Activated CD8-positive, alpha-beta memory T cell treated with anti-CD3 and anti-CD28 coated beads, Interleukin-2, amount 10 ng/mL, durations not matched to agents 7 days and 5 days (primary cell): Measurements from ENCODE around the gene AMOTL2. TPM values are rescaled to one million over a fixed set of nuclear protein-coding genes. Genes with fewer than 3 reads are reported as not detected.

Source experiments
- ATAC-seq: fragments of 150-1000 bp; cut with Tn5 transposase; one replicate; pipeline ENCODE4 v1.10.0; 2021; ENCODE audit warnings: moderate library complexity
- CTCF ChIA-PET: fragments of 350-600 bp; sonication (Branson Sonifier 250); formaldehyde crosslinking; loops from one replicate; lab custom pipeline; 2021; ENCODE audit warnings: antibody characterized with exemption; lab: Charles Lee
- DNase-seq: peaks from one replicate; pipeline ENCODE4 v3.0.0-alpha.2; 2020
- H3K27ac Mint-ChIP-seq: one replicate; pipeline ENCODE4 v1.8.0; 2021; ENCODE audit warnings: mild to moderate bottlenecking, mixed read lengths
- H3K27me3 Mint-ChIP-seq: one replicate; pipeline ENCODE4 v1.8.0; 2021; ENCODE audit warnings: mixed read lengths
- H3K36me3 Mint-ChIP-seq: one replicate; pipeline ENCODE4 v1.8.0; 2021; ENCODE audit warnings: mild to moderate bottlenecking, mixed read lengths
- H3K4me1 Mint-ChIP-seq: one replicate; pipeline ENCODE4 v1.8.0; 2021; ENCODE audit warnings: mixed read lengths
- H3K4me3 Mint-ChIP-seq: one replicate; pipeline ENCODE4 v1.8.0; 2021; ENCODE audit warnings: mild to moderate bottlenecking, moderate library complexity, mixed read lengths
- H3K9me3 Mint-ChIP-seq: one replicate; pipeline ENCODE4 v1.8.0; 2022; ENCODE audit warnings: low read depth, mixed read lengths
- total RNA-seq, 2 experiments: library from RNA; stranded (reverse); gene quantifications; one replicate each; pipeline ENCODE4 v1.2.3, GENCODE V29; 2021

The AMOTL2 gene
- total RNA-seq, 2 experiments from 2014 or later = not detected

- no peaks in the 10 kb centered on the region for H3K9me3 Mint-ChIP-seq
- no peaks in the 10 kb centered on the region for H3K36me3 Mint-ChIP-seq
- no peak overlapping the region for H3K4me3 Mint-ChIP-seq
- no peak overlapping the region for H3K27ac Mint-ChIP-seq
- H3K4me1 Mint-ChIP-seq = no peaks in the 10 kb centered on the region
- ATAC-seq (no peak), DNase-seq (no peak)
- peaks cover 50% of the 10 kb centered on the region for H3K27me3 Mint-ChIP-seq
- CTCF ChIA-PET = no interaction called here
These were observed 15.6 kb upstream of the AMOTL2 start for GRCh38 chr3:134389865-134390264.

GRCh38 chr3:134388788-134389485 lies 14.7 kb upstream of the AMOTL2 start:
- Mint-ChIP-seq H3K27me3 (peaks cover 44% of the 10 kb centered on the region), H3K27ac (no peak overlapping the region), H3K36me3 (no peaks in the 10 kb centered on the region), H3K4me3 (no peak overlapping the region), H3K9me3 (no peaks in the 10 kb centered on the region), H3K4me1 (no peaks in the 10 kb centered on the region)
- ATAC-seq = no peak
- no peak for DNase-seq
- CTCF ChIA-PET = no interaction called here

GRCh38 chr3:134388292-134388691 lies 14.0 kb upstream of the AMOTL2 start:
- CTCF ChIA-PET = no interaction called here
- H3K36me3 Mint-ChIP-seq = no peaks in the 10 kb centered on the region
- H3K4me3 Mint-ChIP-seq = no peak overlapping the region
- H3K4me1 Mint-ChIP-seq = no peaks in the 10 kb centered on the region
- H3K9me3 Mint-ChIP-seq = no peaks in the 10 kb centered on the region
- DNase-seq (no peak), ATAC-seq (no peak)
- H3K27me3 Mint-ChIP-seq = peaks cover 42% of the 10 kb centered on the region
- H3K27ac Mint-ChIP-seq = no peak overlapping the region

GRCh38 chr3:134387293-134387692 lies 13.0 kb upstream of the AMOTL2 start:
- H3K36me3 Mint-ChIP-seq = no peaks in the 10 kb centered on the region
- H3K4me1 Mint-ChIP-seq = no peaks in the 10 kb centered on the region
- no peak overlapping the region for H3K4me3 Mint-ChIP-seq
- H3K27me3 Mint-ChIP-seq = peaks cover 36% of the 10 kb centered on the region
- H3K27ac Mint-ChIP-seq = no peak overlapping the region
- H3K9me3 Mint-ChIP-seq = no peaks in the 10 kb centered on the region
- CTCF ChIA-PET = no interaction called here
- no peak for DNase-seq
- ATAC-seq = no peak

- Mint-ChIP-seq H3K27ac (no peak overlapping the region), H3K9me3 (no peaks in the 10 kb centered on the region), H3K4me3 (no peak overlapping the region), H3K4me1 (peaks cover 4% of the 10 kb centered on the region), H3K36me3 (no peaks in the 10 kb centered on the region), H3K27me3 (peaks cover 42% of the 10 kb centered on the region)
- CTCF ChIA-PET = interaction anchor here (1.4 kb wide), 1 partner anchor 89 kb away, joined by 3 read pairs; no protein-coding TSS in a partner anchor
- ATAC-seq (no peak), DNase-seq (no peak)
These were observed 10.7 kb upstream of the AMOTL2 start for GRCh38 chr3:134384963-134385362.

GRCh38 chr3:134381831-134382442 lies 7.7 kb upstream of the AMOTL2 start:
- Mint-ChIP-seq H3K4me3 (no peak overlapping the region), H3K27me3 (peaks cover 50% of the 10 kb centered on the region), H3K27ac (no peak overlapping the region), H3K4me1 (peaks cover 4% of the 10 kb centered on the region), H3K36me3 (no peaks in the 10 kb centered on the region), H3K9me3 (no peaks in the 10 kb centered on the region)
- CTCF ChIA-PET = no interaction called here
- no peak for ATAC-seq
- no peak for DNase-seq

GRCh38 chr3:134381076-134381475 lies 6.8 kb upstream of the AMOTL2 start:
- Mint-ChIP-seq H3K27ac (no peak overlapping the region), H3K27me3 (peaks cover 54% of the 10 kb centered on the region), H3K4me1 (peaks cover 4% of the 10 kb centered on the region), H3K36me3 (no peaks in the 10 kb centered on the region), H3K9me3 (no peaks in the 10 kb centered on the region), H3K4me3 (no peak overlapping the region)
- CTCF ChIA-PET = no interaction called here
- DNase-seq = no peak
- ATAC-seq = no peak

GRCh38 chr3:134380249-134380648 lies 6.0 kb upstream of the AMOTL2 start:
- Mint-ChIP-seq H3K27me3 (peaks cover 57% of the 10 kb centered on the region), H3K36me3 (no peaks in the 10 kb centered on the region), H3K9me3 (no peaks in the 10 kb centered on the region), H3K27ac (no peak overlapping the region), H3K4me3 (no peak overlapping the region), H3K4me1 (peaks cover 6% of the 10 kb centered on the region)
- CTCF ChIA-PET = no interaction called here
- no peak for DNase-seq
- ATAC-seq = no peak

- peaks cover 13% of the 10 kb centered on the region for H3K4me1 Mint-ChIP-seq
- no peaks in the 10 kb centered on the region for H3K9me3 Mint-ChIP-seq
- peaks cover 70% of the 10 kb centered on the region for H3K27me3 Mint-ChIP-seq
- no peak overlapping the region for H3K27ac Mint-ChIP-seq
- ATAC-seq (no peak), DNase-seq (no peak)
- H3K4me3 Mint-ChIP-seq = no peak overlapping the region
- H3K36me3 Mint-ChIP-seq = no peaks in the 10 kb centered on the region
- CTCF ChIA-PET = interaction anchor here (0.8 to 2.1 kb wide), 6 partner anchors 20 to 169 kb away, joined by 3 to 9 read pairs (median 3); no protein-coding TSS in a partner anchor
These were observed 4.6 kb upstream of the AMOTL2 start for GRCh38 chr3:134378818-134379217.

- Mint-ChIP-seq H3K4me1 (peaks cover 13% of the 10 kb centered on the region), H3K4me3 (no peak overlapping the region), H3K36me3 (no peaks in the 10 kb centered on the region), H3K27me3 (peaks cover 71% of the 10 kb centered on the region), H3K9me3 (no peaks in the 10 kb centered on the region), H3K27ac (no peak overlapping the region)
- ATAC-seq = no peak
- DNase-seq = no peak
- CTCF ChIA-PET = interaction anchor here (0.8 to 2.1 kb wide), 6 partner anchors 20 to 169 kb away, joined by 3 to 9 read pairs (median 3); no protein-coding TSS in a partner anchor
These were observed 4.1 kb upstream of the AMOTL2 start for GRCh38 chr3:134378384-134378783.

- Mint-ChIP-seq H3K9me3 (no peaks in the 10 kb centered on the region), H3K4me3 (no peak overlapping the region), H3K36me3 (no peaks in the 10 kb centered on the region), H3K27ac (no peak overlapping the region), H3K27me3 (peaks cover 76% of the 10 kb centered on the region), H3K4me1 (peaks cover 13% of the 10 kb centered on the region)
- CTCF ChIA-PET = interaction anchor here (0.8 to 2.1 kb wide), 5 partner anchors 19 to 166 kb away, joined by 3 to 9 read pairs (median 3); no protein-coding TSS in a partner anchor
- ATAC-seq (no peak), DNase-seq (no peak)
These were observed 3.6 kb upstream of the AMOTL2 start for GRCh38 chr3:134377896-134378295.

- ATAC-seq = no peak
- H3K4me1 Mint-ChIP-seq = peaks cover 13% of the 10 kb centered on the region
- peaks cover 79% of the 10 kb centered on the region for H3K27me3 Mint-ChIP-seq
- H3K4me3 Mint-ChIP-seq = no peak overlapping the region
- no peaks in the 10 kb centered on the region for H3K36me3 Mint-ChIP-seq
- H3K27ac Mint-ChIP-seq = no peak overlapping the region
- DNase-seq = no peak
- CTCF ChIA-PET = interaction anchor here (0.8 kb wide), 1 partner anchor 70 kb away, joined by 3 read pairs; no protein-coding TSS in a partner anchor
- no peaks in the 10 kb centered on the region for H3K9me3 Mint-ChIP-seq
These were observed 2.7 kb upstream of the AMOTL2 start for GRCh38 chr3:134376786-134377426.

- Mint-ChIP-seq H3K27ac (no peak overlapping the region), H3K36me3 (no peaks in the 10 kb centered on the region), H3K4me1 (peaks cover 13% of the 10 kb centered on the region), H3K27me3 (peaks cover 77% of the 10 kb centered on the region), H3K9me3 (no peaks in the 10 kb centered on the region), H3K4me3 (no peak overlapping the region)
- ATAC-seq (no peak), DNase-seq (no peak)
- CTCF ChIA-PET = no interaction called here
These were observed 2.1 kb upstream of the AMOTL2 start for GRCh38 chr3:134376385-134376765.
